GM23248 (cell line): ENCODE data around the gene ADCY6. TPM values are rescaled to one million over a fixed set of nuclear protein-coding genes. Genes with fewer than 3 reads are reported as not detected.
A peak's percentile ranks its signal among the peaks of the same experiment; 100 is the strongest.

Experiments
- DNase-seq: peaks from one replicate; pipeline ENCODE4 v3.0.0-alpha.2; 2015
- H2AFZ ChIP-seq: fragments of 200-600 bp; sonication (generic); 2 replicates; pipeline ENCODE4 v1.6.1; 2016; ENCODE audit warnings: antibody characterized with exemption
- H3F3A ChIP-seq: fragments of 200-600 bp; sonication (generic); 2 replicates; pipeline ENCODE4 v1.6.1; 2016; ENCODE audit warnings: mild to moderate bottlenecking, antibody characterized with exemption, mixed run types; ENCODE audit not compliant: insufficient read depth
- H3K27ac ChIP-seq: fragments of 200-600 bp; sonication (generic); 2 replicates; pipeline ENCODE4 v1.5.1; 2016; ENCODE audit warnings: mild to moderate bottlenecking
- H3K27me3 ChIP-seq: fragments of 200-600 bp; sonication (generic); replicated peaks from 2 replicates; pipeline ENCODE4 v1.6.1; 2016; ENCODE audit warnings: mild to moderate bottlenecking; ENCODE audit not compliant: insufficient read depth
- H3K36me3 ChIP-seq: fragments of 200-600 bp; sonication (generic); 2 replicates; pipeline ENCODE4 v1.6.1; 2016; ENCODE audit warnings: low read depth, mild to moderate bottlenecking
- H3K4me1 ChIP-seq: fragments of 200-600 bp; sonication (generic); 2 replicates; pipeline ENCODE4 v1.6.1; 2016; ENCODE audit warnings: mild to moderate bottlenecking; ENCODE audit not compliant: insufficient read depth
- H3K4me2 ChIP-seq: fragments of 200-600 bp; sonication (generic); one replicate; pipeline ENCODE4 v1.6.1; 2016; ENCODE audit warnings: mild to moderate bottlenecking; ENCODE audit not compliant: unreplicated experiment
- H3K4me3 ChIP-seq: fragments of 200-600 bp; sonication (generic); 2 replicates; pipeline ENCODE4 v1.5.1; 2016; ENCODE audit warnings: mild to moderate bottlenecking
- H3K79me2 ChIP-seq: fragments of 200-600 bp; sonication (generic); 2 replicates; pipeline ENCODE4 v1.6.1; 2016; ENCODE audit warnings: mild to moderate bottlenecking; ENCODE audit not compliant: insufficient read depth
- H3K9ac ChIP-seq: fragments of 200-600 bp; sonication (generic); 2 replicates; pipeline ENCODE4 v1.6.1; 2016; ENCODE audit warnings: mild to moderate bottlenecking
- H3K9me2 ChIP-seq: fragments of 200-600 bp; sonication (generic); 2 replicates; pipeline ENCODE4 v1.6.1; 2016; ENCODE audit warnings: mixed run types, mild to moderate bottlenecking, moderate library complexity; ENCODE audit not compliant: insufficient read depth
- H3K9me3 ChIP-seq: fragments of 200-600 bp; sonication (generic); one replicate; pipeline ENCODE4 v1.6.1; 2017; ENCODE audit warnings: low read depth
- H4K20me1 ChIP-seq: fragments of 200-600 bp; sonication (generic); 2 replicates; pipeline ENCODE4 v1.6.0; 2016; ENCODE audit not compliant: insufficient read depth
- EZH2 ChIP-seq: fragments of 200-600 bp; sonication (generic); IDR thresholded peaks from 2 replicates; pipeline ENCODE4 v1.6.1; 2018; ENCODE audit warnings: antibody characterized with exemption, mild to moderate bottlenecking; ENCODE audit not compliant: insufficient read depth, poor library complexity, severe bottlenecking
- EZH2phosphoT487 ChIP-seq: fragments of 200-600 bp; sonication (generic); IDR thresholded peaks from 2 replicates; pipeline ENCODE4 v1.6.1; 2018; ENCODE audit warnings: antibody characterized with exemption, moderate library complexity, mild to moderate bottlenecking, low read depth; ENCODE audit not compliant: insufficient read depth
- WGBS, 2 experiments: methylation state at CpG; one replicate each; pipeline ENCODE4 v1.1.6; 2015 to 2017; ENCODE audit warnings: low lambda C conversion rate in 2 of 2, low coverage in 1 of 2; ENCODE audit errors: missing lambda C conversion rate in 2 of 2; 5-methylcytosine and 5-hydroxymethylcytosine counted together
- in situ Hi-C: fragments of 300-500 bp; cut with MboI; formaldehyde crosslinking; loops from 2 replicates; pipeline ENCODE4 v1.15.0; 2020
- polyA plus RNA-seq: library from polyadenylated mRNA; unstranded; fragments of >200 nt; fragmentation: Nextera tagmentation; extraction: Ambion mirVana; gene quantifications from 2 replicates; pipeline ENCODE4 v1.2.1, GENCODE V29; 2016
- total RNA-seq: library from RNA; depleted of rRNA; stranded (reverse); fragments of >200 nt; shearing (Covaris generic); gene quantifications from 2 replicates; pipeline ENCODE4 v1.2.3, GENCODE V29; 2014

ADCY6 gene
- total and polyA plus RNA-seq, 2 experiments from 2014 or later, result 4.1 to 24.8 TPM

- Histone ChIP-seq H3K27ac (no peak overlapping the region), H4K20me1 (no peaks in the 10 kb centered on the region), H3K9me2 (no peaks in the 10 kb centered on the region), H3K79me2 (peaks cover 14% of the 10 kb centered on the region; the same call in 1 of the 2 replicates), H3K4me2 (no peak overlapping the region), H3K27me3 (no peaks in the 10 kb centered on the region), H3K4me1 (no peaks in the 10 kb centered on the region), H3K9ac (no peak overlapping the region), H3K9me3 (no peaks in the 10 kb centered on the region), H2AFZ (no peak overlapping the region), H3K4me3 (no peak overlapping the region), H3K36me3 (no peaks in the 10 kb centered on the region; the same call in 1 of the 2 replicates), H3F3A (no peaks in the 10 kb centered on the region)
- in situ Hi-C loops, result no loop called here
- WGBS, 2 experiments, result 80 to 82% methylated on average over 3 of the region's 3 CpGs
- TF ChIP-seq EZH2, result no peak
- no peak for TF ChIP-seq EZH2phosphoT487
- peak; percentile 27 for DNase-seq
Measured at GRCh38 chr12:48779869-48780268, 9.0 kb downstream of the ADCY6 start.

- Histone ChIP-seq H3K9ac (no peak overlapping the region), H3K4me3 (no peak overlapping the region), H3K4me1 (no peaks in the 10 kb centered on the region), H3K36me3 (no peaks in the 10 kb centered on the region; the same call in 1 of the 2 replicates), H3F3A (no peaks in the 10 kb centered on the region), H3K27me3 (no peaks in the 10 kb centered on the region), H3K9me3 (no peaks in the 10 kb centered on the region), H3K79me2 (no peaks in the 10 kb centered on the region), H4K20me1 (no peaks in the 10 kb centered on the region), H3K27ac (no peak overlapping the region), H2AFZ (no peak overlapping the region), H3K9me2 (no peaks in the 10 kb centered on the region), H3K4me2 (no peak overlapping the region)
- in situ Hi-C loops, result no loop called here
- no peak for DNase-seq
- WGBS, 2 experiments, result 74 to 78% methylated on average over 16 of the region's 16 CpGs
- TF ChIP-seq EZH2phosphoT487 (no peak), EZH2 (no peak)
Measured at GRCh38 chr12:48777501-48778400, 11.1 kb downstream of the ADCY6 start.

- Histone ChIP-seq H3K36me3 (no peaks in the 10 kb centered on the region; the same call in 1 of the 2 replicates), H3K27ac (no peak overlapping the region)
Measured at GRCh38 chr12:48776956-48777355, 11.9 kb downstream of the ADCY6 start.

GRCh38 chr12:48775991-48776649 lies 12.8 kb downstream of the ADCY6 start:
- H3K4me2 ChIP-seq, result no peak overlapping the region
- H3K79me2 ChIP-seq, result no peaks in the 10 kb centered on the region
- no peaks in the 10 kb centered on the region for H3F3A ChIP-seq
- 88 to 91% methylated on average over 28 to 29 of the region's 29 CpGs for WGBS, 2 experiments
- no peak for DNase-seq
- no peaks in the 10 kb centered on the region for H3K9me2 ChIP-seq
- H3K9ac ChIP-seq, result no peak overlapping the region
- TF ChIP-seq EZH2phosphoT487 (no peak), EZH2 (no peak)
- peaks cover 7% of the 10 kb centered on the region; the same call in 1 of the 2 replicates for H3K36me3 ChIP-seq
- no peak overlapping the region for H3K4me3 ChIP-seq
- in situ Hi-C loops, result no loop called here
- H3K27me3 ChIP-seq, result no peaks in the 10 kb centered on the region
- no peak overlapping the region for H3K27ac ChIP-seq
- H2AFZ ChIP-seq, result no peak overlapping the region
- H4K20me1 ChIP-seq, result no peaks in the 10 kb centered on the region
- H3K4me1 ChIP-seq, result no peaks in the 10 kb centered on the region
- H3K9me3 ChIP-seq, result no peaks in the 10 kb centered on the region

More at GRCh38 chr12:48776956-48777355, 11.9 kb downstream of the ADCY6 start:
- H3K9me3 ChIP-seq, result no peaks in the 10 kb centered on the region
- H3K79me2 ChIP-seq, result no peaks in the 10 kb centered on the region
- no peaks in the 10 kb centered on the region for H3K27me3 ChIP-seq
- DNase-seq, result no peak
- H3K9me2 ChIP-seq, result no peaks in the 10 kb centered on the region
- WGBS, 2 experiments, result 74 to 85% methylated on average over 6 of the region's 6 CpGs
- H3K9ac ChIP-seq, result no peak overlapping the region
- no peak overlapping the region for H3K4me2 ChIP-seq
- no peak overlapping the region for H3K4me3 ChIP-seq
- in situ Hi-C loops, result no loop called here
- no peak overlapping the region for H2AFZ ChIP-seq
- no peaks in the 10 kb centered on the region for H3F3A ChIP-seq
- H3K4me1 ChIP-seq, result no peaks in the 10 kb centered on the region
- TF ChIP-seq EZH2phosphoT487 (no peak), EZH2 (no peak)
- H4K20me1 ChIP-seq, result no peaks in the 10 kb centered on the region
